Duodenal mucosa (tissue), 2 donors: ENCODE measurements around the gene LRMDA.

ENCODE experiments used
- H3K27ac ChIP-seq: one replicate; pipeline ENCODE4 v1.7.0; 2013; ENCODE audit warnings: low read depth, low read length
- H3K27me3 ChIP-seq, 2 donors: one replicate each; pipeline ENCODE4 v1.7.0; 2013; ENCODE audit warnings: low read length in 2 of 2, control low read depth in 1 of 2; ENCODE audit not compliant: insufficient read depth in 2 of 2, control insufficient read depth in 1 of 2
- H3K36me3 ChIP-seq, 2 donors: one replicate each; pipeline ENCODE4 v1.7.0; 2013; ENCODE audit warnings: low read length in 2 of 2, control low read depth in 1 of 2; ENCODE audit not compliant: insufficient read depth in 2 of 2, control insufficient read depth in 1 of 2
- H3K4me1 ChIP-seq, 2 donors: one replicate each; pipeline ENCODE4 v1.7.0; 2013; ENCODE audit warnings: low read length in 2 of 2, control low read depth in 1 of 2; ENCODE audit not compliant: insufficient read depth in 2 of 2, control insufficient read depth in 1 of 2
- H3K4me3 ChIP-seq, 2 donors: one replicate each; pipeline ENCODE4 v1.7.0; 2013; ENCODE audit warnings: low read length in 2 of 2, low read depth in 1 of 2
- H3K9ac ChIP-seq, 2 donors: one replicate each; pipeline ENCODE4 v1.7.0; 2013; ENCODE audit warnings: low read length in 2 of 2, low read depth in 1 of 2
- H3K9me3 ChIP-seq, 2 donors: one replicate each; pipeline ENCODE4 v1.7.0; 2013; ENCODE audit warnings: low read length in 2 of 2, control low read depth in 1 of 2; ENCODE audit not compliant: control insufficient read depth in 1 of 2

The LRMDA gene

DNA sequence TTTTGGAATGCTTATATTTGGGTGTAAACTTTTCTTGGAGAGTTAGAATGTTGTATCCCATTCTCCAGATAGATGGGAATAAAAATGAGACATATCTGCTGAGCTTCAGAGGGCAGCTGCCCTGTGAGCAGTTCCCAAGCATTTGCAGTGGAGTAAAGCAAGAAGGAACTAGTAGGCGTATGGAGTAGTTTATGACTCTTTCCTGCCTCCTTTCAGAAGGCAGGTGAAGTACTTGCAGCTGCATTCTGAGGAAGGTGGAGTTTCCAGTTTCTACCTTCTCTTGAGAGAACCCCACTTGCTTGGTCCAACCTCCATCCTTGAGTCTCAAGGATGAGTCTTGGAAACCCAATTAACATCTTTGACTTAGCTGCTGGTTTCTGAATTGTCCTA lies 563.6 kb downstream of the LRMDA start:
- Histone ChIP-seq H3K4me1 (no peaks in the 10 kb centered on the region), H3K27me3 (no peaks in the 10 kb centered on the region), H3K9me3 (no peaks in the 10 kb centered on the region), H3K27ac (no peak overlapping the region), H3K36me3 (no peaks in the 10 kb centered on the region), H3K4me3 (no peak overlapping the region), H3K9ac (no peak overlapping the region)

DNA sequence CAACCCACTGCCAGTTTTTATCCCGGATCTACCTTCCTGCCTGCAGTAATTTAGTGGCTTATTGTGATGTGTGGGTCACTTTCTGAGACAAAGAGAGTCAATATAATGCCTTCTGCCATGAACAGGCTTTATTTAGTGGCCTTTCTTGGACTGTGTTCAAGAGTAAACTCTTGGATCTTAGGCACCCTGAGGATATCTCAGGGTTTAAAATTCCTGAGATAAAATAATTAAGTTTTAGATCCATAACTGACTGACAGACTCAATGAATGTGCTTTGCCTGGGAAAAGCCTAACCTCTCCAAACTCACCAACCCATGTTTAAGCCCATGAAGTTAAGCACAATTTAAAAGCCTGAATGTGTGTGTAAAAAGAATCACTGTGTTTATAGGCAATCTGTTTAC lies 564.3 kb downstream of the LRMDA start:
- Histone ChIP-seq H3K9me3 (no peaks in the 10 kb centered on the region), H3K9ac (no peak overlapping the region), H3K27ac (no peak overlapping the region), H3K4me3 (no peak overlapping the region), H3K27me3 (no peaks in the 10 kb centered on the region), H3K4me1 (no peaks in the 10 kb centered on the region), H3K36me3 (no peaks in the 10 kb centered on the region)

DNA sequence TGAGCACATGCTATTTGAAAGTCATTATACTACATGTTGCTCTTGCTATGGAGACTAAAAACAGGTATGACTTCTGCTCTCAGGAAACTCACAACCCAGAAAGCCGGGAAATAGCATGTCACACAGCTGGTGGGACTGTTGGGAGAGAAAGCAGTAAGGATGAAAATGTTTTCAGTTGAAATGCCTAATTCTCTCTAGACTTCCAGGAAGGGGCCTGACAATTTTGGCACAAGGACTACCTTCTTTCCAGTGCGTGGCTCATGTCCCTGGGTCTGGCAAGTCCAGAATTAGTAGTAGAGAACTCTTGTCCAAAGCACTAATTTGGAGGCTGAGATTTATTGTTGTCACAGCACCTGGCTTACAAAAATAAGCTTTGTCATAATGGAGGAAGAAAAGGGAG lies 567.6 kb downstream of the LRMDA start:
- Histone ChIP-seq H3K27ac (no peak overlapping the region), H3K27me3 (no peaks in the 10 kb centered on the region), H3K4me1 (no peaks in the 10 kb centered on the region), H3K9me3 (no peaks in the 10 kb centered on the region), H3K4me3 (no peak overlapping the region), H3K9ac (no peak overlapping the region), H3K36me3 (no peaks in the 10 kb centered on the region)

DNA sequence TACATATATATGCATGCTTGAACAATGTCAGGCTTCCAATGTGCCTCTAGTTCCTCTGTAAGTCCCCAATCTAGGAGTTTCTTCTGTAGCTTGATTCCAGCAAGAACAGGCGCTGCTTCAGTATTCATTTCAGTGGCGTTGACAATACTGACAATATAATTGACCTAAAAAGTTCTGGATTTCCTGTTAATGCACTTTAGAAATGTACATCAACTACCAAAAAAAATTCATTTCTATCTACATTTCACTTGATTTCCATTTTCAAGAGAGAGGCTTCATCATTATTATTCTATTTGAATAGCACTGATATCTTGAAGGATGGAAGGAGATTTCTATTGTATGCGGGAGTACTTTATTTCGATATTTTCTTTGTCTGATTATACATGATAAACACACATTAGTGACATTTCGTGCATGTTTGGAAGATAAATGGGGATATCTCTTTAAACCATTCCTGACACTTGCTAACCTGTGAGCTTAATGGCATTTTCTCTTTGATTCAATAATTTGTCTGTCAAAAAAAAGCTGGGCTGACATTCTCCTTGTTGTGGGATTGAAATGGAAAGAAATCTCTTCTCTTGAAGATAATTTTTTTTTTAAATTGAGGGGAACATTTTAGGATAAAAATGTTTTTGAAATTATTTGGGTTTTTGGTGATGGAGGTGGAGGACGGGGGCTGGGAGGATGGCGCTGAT lies 568.2 kb downstream of the LRMDA start:
- H3K9me3 ChIP-seq: no peaks in the 10 kb centered on the region
- no peaks in the 10 kb centered on the region for H3K36me3 ChIP-seq
- H3K4me3 ChIP-seq: no peak overlapping the region

DNA sequence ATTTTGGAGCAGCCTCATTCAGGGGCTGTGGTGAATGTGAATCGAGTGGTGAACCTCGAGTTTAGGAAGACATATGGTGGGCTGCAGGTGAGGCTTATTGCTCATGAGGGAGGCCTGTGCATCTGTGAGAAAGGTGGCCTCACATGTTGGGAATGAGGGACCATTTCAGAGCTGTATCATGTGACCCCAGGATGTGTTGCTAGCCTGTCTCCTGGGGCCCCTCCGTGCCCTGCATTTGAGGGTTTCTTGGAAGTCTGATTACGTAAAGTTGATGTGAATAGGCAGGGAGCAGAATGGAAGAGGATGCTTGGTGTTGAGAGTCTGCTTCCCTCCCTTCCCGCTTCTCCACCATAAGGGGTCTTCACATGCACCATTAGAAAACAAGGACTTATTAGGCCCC lies 569.1 kb downstream of the LRMDA start:
- Histone ChIP-seq H3K27me3 (no peaks in the 10 kb centered on the region), H3K36me3 (no peaks in the 10 kb centered on the region), H3K27ac (no peak overlapping the region), H3K4me3 (no peak overlapping the region), H3K9me3 (no peaks in the 10 kb centered on the region), H3K4me1 (no peaks in the 10 kb centered on the region), H3K9ac (no peak overlapping the region)

More for the DNA sequence above, 568.2 kb downstream of the LRMDA start:
- Histone ChIP-seq H3K9ac (no peak overlapping the region), H3K4me1 (no peaks in the 10 kb centered on the region), H3K27ac (no peak overlapping the region), H3K27me3 (no peaks in the 10 kb centered on the region)

DNA sequence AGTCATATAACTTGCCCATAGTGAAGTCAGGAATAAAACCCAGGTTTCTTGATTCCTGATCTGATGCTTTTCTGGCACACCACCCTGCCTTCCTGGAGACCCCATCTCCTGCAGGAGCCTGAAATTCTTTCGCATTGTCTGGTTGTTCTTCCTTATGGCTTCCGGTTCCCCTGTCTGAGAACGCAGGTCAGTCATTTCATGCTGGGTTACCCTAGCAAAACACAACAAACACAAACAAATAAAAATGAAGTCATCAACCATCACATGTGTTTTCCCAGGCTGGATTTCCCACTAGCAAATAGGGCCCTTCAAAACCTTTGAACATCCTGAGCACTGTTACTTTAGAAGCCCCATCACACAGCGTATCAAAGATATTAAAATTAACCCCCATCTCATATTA lies 569.6 kb downstream of the LRMDA start:
- no peak overlapping the region for H3K27ac ChIP-seq
- no peaks in the 10 kb centered on the region for H3K36me3 ChIP-seq
- H3K9me3 ChIP-seq: no peaks in the 10 kb centered on the region
- no peaks in the 10 kb centered on the region for H3K27me3 ChIP-seq
- H3K4me1 ChIP-seq: no peaks in the 10 kb centered on the region
- no peak overlapping the region for H3K4me3 ChIP-seq
- no peak overlapping the region for H3K9ac ChIP-seq

DNA sequence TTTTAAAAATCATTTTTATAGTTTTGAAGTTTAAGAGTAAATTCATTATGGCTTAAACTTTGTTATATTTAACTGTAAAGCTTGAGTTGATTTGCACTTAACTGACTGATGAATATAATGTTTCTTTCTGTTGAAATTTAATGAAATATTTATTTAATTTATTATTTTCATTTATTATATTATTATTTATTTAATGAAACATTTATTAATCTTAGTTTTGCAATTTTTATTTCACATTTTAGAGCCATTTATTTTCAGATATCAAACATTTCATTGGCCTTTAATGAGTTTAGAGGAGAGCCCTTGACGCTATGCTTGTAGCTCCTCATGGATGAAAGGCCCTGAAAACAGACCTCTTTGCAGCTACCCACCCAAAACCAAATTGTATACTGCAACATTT lies 570.0 kb downstream of the LRMDA start:
- H3K4me3 ChIP-seq: no peak overlapping the region
- H3K27ac ChIP-seq: no peak overlapping the region
- H3K4me1 ChIP-seq: no peaks in the 10 kb centered on the region
- no peaks in the 10 kb centered on the region for H3K27me3 ChIP-seq
- H3K9me3 ChIP-seq: no peaks in the 10 kb centered on the region
- H3K36me3 ChIP-seq: no peaks in the 10 kb centered on the region
- no peak overlapping the region for H3K9ac ChIP-seq

DNA sequence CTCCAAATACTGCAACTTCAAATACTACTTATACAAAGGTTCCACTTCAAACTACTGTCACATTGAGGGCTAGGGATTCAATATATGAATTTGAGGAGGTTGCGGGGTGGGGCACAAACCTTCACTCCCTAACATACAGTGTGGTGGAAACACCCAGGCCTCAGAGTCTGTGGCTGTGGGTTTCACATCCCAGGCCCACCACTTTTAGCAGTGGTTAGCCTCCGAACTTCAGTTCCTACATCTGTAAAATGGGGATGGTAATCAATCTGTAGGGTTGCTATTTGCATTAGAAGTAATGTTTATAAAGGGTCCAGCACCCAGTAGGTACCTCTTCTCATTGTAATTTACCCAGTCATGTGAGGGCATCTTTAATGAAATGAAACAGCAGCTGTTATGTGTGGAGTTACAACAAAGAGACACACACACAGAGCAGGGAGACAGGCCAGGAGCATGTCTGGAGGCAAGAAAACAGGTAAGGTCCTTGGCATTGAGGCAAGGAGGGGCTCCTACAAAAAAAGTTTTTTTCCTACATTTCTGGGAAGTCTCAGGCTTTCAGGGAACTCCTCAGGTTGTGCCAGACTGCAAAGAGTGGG lies 570.9 kb downstream of the LRMDA start:
- H3K27me3 ChIP-seq: no peaks in the 10 kb centered on the region
- no peak overlapping the region for H3K4me3 ChIP-seq
- H3K4me1 ChIP-seq: no peaks in the 10 kb centered on the region
- no peaks in the 10 kb centered on the region for H3K9me3 ChIP-seq
- H3K27ac ChIP-seq: no peak overlapping the region
- no peaks in the 10 kb centered on the region for H3K36me3 ChIP-seq
- H3K9ac ChIP-seq: no peak overlapping the region

DNA sequence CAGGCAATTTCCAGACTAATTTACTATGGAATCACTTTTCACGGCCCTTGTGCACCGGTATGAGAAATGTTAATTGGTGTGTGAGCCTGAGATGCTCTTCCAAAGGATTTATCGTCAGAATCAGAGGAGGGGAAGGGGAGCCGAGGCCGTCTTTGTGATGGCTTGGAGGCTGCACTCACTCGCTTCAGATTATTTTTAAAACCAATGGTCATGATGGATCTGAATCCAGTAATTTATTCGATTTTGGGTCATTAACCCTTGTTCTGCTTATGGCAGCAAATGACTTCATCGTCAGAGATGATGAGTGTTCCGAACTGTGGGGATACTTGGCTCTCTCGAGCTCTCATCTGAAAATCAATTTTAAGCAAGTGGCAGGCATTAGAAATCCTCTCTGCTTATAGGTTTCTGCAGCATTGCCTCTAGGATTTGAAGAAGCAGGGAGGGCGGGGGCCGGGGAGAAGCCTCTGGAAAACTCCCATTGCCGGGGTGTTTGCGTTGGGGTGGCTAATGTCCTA lies 576.3 kb downstream of the LRMDA start:
- Histone ChIP-seq H3K9ac (no peak overlapping the region), H3K27me3 (no peaks in the 10 kb centered on the region), H3K4me1 (no peaks in the 10 kb centered on the region), H3K4me3 (no peak overlapping the region), H3K9me3 (no peaks in the 10 kb centered on the region), H3K27ac (no peak overlapping the region), H3K36me3 (no peaks in the 10 kb centered on the region)

DNA sequence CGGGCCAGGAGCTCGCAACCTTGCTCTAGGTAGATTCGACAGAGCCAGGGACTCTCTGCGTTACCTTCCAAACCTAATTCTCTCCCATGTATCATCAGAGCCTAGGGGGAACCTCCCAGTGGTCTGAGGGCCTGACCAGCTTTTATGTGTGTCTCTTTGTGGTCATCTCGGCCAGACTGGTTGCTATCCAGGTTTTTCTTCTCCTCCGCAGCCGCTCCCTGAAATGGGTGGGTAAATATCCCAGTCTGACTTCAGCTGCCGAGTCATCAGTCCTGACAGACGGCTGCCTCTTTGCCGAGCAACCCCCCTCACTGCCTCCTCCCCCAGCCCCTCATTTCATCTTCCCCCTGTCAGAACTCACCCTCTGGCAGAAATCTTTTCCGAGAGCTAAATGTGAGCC lies 578.1 kb downstream of the LRMDA start:
- Histone ChIP-seq H3K4me3 (no peak overlapping the region), H3K9me3 (no peaks in the 10 kb centered on the region), H3K27me3 (no peaks in the 10 kb centered on the region), H3K4me1 (no peaks in the 10 kb centered on the region), H3K27ac (no peak overlapping the region), H3K9ac (no peak overlapping the region), H3K36me3 (no peaks in the 10 kb centered on the region)
